GM12872 (cell line): ENCODE data around the gene CCDC38.

Experiments used
- TF ChIP-seq, protein P1 (sequence below): IDR thresholded peaks from 3 replicates; pipeline ENCODE4 v1.5.1; 2011; ENCODE audit warnings: low read depth, mild to moderate bottlenecking, low read length, moderate library complexity; ENCODE audit not compliant: insufficient read depth

The CCDC38 gene

DNA sequence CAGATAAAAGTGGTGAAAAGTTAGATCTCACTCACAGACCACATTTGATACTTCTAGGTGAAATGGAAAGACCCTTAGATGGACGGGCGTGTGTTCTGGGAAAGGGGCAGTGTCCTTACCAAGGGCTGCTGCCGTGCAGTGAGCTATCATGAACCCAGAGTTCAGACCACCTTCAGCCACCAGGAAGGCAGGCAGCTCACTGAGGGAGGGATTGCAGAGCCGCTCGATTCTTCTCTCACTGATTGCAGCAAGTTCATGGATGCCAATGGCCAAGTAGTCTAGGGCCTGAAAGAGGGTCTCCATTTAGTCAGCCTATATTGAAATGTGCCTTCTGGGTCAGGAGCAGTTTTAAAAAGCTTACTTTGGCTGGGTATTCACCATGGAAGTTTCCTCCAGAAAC is 38.0 kb upstream of the CCDC38 start:
- TF ChIP-seq, protein P1, sequence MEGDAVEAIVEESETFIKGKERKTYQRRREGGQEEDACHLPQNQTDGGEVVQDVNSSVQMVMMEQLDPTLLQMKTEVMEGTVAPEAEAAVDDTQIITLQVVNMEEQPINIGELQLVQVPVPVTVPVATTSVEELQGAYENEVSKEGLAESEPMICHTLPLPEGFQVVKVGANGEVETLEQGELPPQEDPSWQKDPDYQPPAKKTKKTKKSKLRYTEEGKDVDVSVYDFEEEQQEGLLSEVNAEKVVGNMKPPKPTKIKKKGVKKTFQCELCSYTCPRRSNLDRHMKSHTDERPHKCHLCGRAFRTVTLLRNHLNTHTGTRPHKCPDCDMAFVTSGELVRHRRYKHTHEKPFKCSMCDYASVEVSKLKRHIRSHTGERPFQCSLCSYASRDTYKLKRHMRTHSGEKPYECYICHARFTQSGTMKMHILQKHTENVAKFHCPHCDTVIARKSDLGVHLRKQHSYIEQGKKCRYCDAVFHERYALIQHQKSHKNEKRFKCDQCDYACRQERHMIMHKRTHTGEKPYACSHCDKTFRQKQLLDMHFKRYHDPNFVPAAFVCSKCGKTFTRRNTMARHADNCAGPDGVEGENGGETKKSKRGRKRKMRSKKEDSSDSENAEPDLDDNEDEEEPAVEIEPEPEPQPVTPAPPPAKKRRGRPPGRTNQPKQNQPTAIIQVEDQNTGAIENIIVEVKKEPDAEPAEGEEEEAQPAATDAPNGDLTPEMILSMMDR = no peak

DNA sequence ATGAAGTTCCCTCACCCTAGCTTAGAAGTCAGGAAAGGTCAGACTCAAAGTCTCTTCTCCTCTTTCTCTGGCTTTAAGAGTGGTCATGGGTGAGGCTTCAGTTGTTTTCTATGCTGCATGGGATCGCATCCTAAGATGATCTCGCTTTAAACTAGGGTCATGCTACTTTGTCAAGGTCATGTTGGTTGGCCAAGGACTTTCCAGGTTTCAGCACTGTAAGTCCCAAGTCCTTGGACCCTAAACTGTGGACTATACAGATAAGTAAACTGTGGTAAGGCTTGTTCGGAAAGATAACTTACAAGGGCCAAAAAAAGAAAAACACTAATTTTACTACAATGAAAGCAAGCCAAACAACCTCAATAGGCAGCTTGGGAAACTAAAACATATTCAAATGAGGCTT is 36.4 kb upstream of the CCDC38 start:
- TF ChIP-seq, protein P1 = no peak

DNA sequence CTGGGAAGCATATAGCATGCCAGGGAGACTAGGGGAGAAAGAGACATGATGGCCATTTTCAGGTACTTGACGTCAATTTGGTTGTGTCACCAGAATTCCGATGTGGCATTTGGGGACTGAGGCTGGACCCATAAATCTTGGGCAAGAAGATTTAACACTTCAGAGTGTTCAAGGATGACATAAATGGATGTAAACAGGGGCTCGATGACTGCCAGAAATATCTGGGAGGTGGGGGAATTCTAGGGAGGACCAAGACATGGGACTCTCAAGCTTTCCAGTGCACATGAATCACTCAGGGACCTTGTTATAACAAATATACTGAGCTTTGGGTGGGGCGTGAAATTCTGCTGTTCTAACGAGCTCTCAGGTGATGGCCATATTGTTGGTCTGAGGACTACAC is 35.9 kb upstream of the CCDC38 start:
- TF ChIP-seq, protein P1 = no peak

DNA sequence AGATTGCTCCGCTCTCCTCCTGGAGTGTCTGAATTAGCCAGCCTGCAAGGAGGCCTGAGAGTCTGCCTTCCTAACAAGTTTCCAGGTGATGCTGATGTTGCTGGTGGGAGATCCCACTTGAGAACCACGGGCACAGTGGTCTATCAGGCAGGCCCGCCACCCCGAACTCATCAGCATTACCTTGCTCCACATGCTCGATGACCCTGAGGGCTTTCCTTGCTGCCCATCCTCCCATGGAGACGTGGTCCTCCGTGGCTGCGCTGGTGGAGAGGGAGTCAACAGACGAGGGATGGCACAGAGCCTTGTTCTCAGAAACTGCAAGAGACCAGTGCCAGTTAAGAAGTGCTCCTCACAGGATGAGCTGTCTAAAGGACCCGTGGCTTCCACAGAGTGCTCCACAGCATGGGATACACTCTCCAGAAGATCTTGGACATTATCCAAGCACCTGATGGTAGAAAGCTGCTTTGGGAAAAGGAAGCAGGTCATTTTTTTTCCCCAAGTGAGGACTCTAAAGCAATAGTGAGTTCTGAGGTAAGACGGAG is 35.4 kb upstream of the CCDC38 start:
- TF ChIP-seq, protein P1 = no peak

DNA sequence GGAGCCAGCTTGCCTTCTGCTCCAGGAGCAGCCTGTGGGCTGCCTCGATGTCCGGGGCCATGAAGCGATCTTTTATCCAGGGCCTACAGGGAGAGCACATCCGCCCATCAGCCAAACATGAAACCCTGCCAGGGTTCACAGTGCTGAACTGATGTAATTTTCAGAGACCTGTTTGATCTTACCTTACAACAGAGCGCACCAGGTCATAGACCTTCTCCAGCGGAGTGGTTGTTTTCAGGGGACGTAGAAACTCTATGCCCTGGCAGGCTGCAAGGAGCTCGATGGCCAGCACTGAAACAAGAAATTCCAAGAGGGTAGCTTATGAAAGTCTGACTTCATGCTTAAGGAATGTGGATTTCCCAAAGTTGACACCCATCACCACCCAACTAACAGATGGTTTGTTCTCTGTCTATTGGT is 34.0 kb upstream of the CCDC38 start:
- TF ChIP-seq, protein P1 = no peak

DNA sequence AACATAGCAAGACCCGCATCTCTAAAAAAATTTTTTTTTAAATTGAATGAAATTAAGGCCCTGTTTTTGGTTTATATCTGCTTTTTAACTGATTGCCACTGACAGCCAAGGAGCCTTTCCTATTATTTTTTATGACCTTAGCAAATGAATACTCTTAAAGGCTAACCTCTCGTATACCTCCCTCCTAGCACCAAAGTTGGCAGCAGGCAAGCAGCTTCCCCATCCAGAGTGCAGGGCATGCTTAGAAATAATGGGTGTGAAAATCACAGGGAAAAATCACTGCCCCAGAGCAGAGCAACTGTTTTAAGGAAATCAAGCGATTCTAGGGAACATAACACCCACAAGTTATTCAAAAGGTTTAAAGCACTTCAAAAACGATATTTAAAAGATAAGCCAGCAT is 33.1 kb upstream of the CCDC38 start:
- TF ChIP-seq, protein P1 = no peak

DNA sequence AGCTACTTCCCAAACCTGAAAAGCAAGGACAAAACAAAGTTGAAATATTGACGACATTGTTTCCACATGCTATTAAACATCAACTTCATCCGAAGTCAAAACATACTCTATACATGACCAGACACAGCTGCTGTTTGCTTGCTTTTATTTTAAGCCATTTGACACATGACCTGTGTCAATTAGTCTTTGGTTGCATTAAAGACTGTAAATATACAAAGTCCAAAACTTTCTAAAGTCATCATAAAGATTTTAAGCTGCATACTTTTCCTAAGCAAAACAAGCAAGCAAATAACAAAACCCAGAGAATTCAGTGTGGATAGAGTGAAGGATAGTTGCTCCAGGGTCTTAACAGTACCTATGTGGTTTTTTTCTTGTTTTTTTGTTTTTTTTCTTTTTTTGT is 31.9 kb upstream of the CCDC38 start:
- TF ChIP-seq, protein P1 = no peak
